Measurements from ENCODE around the gene PPP1R11. TPM values are rescaled to one million over a fixed set of nuclear protein-coding genes. Genes with fewer than 3 reads are reported as not detected.

PPP1R11 gene
- total and polyA plus RNA-seq, 9 of the 15 experiments (the other 6 are each of a cell fraction or from before 2014, with no cell fraction given), result 17.8 to 94.8 (median 44.6) TPM

- TF ChIP-seq ID3 (CRISPR knock-in tag; IDR thresholded peaks at IDR 0.05) (no peak), ID3 (tag; IDR thresholded peaks at IDR 0.05) (no peak), MCM7 (IDR thresholded peaks at IDR 0.05) (no peak), TFE3 (CRISPR knock-in tag; IDR thresholded peaks at IDR 0.05) (no peak), SMARCB1 (IDR thresholded peaks at IDR 0.05; ENCODE audit: insufficient read length, low read depth) (no peak), ZNF184 (CRISPR knock-in tag; IDR thresholded peaks at IDR 0.05) (no peak), MTF1 (CRISPR knock-in tag; IDR thresholded peaks at IDR 0.05; ENCODE audit: borderline replicate concordance) (no peak), SRSF3 (IDR thresholded peaks at IDR 0.05; ENCODE audit: insufficient read depth, low read length) (no peak), ZNF197 (CRISPR knock-in tag; IDR thresholded peaks at IDR 0.05; ENCODE audit: low read depth) (no peak), U2AF2 (optimal IDR thresholded peaks at IDR 0.05; ENCODE audit: low read depth, low read length) (no peak), ZNF398 (CRISPR knock-in tag; IDR thresholded peaks at IDR 0.05) (no peak), ZNF24 (IDR thresholded peaks at IDR 0.05) (no peak), POLR2G (IDR thresholded peaks at IDR 0.05; ENCODE audit: low read depth, low read length) (no peak), ELF1 (tag; IDR thresholded peaks at IDR 0.05) (no peak), POLR2B (IDR thresholded peaks at IDR 0.05; ENCODE audit: low read depth, partially characterized antibody) (no peak), PCBP2 (IDR thresholded peaks at IDR 0.05; ENCODE audit: low read depth, low read length, poor library complexity, severe bottlenecking) (no peak), HES1 (IDR thresholded peaks at IDR 0.05; ENCODE audit: low read depth) (no peak), NFIC (IDR thresholded peaks at IDR 0.05) (peak; percentile 67), FOS (IDR thresholded peaks at IDR 0.05; ENCODE audit: extremely low read depth, insufficient read length) (no peak), ZNF212 (CRISPR knock-in tag; IDR thresholded peaks at IDR 0.05) (no peak), NCOA6 (IDR thresholded peaks at IDR 0.05) (no peak), IRF1 (CRISPR knock-in tag; IDR thresholded peaks at IDR 0.05; ENCODE audit: borderline replicate concordance) (no peak), CTBP1 (IDR thresholded peaks at IDR 0.05; ENCODE audit: borderline replicate concordance) (peak; percentile 53; the same call in 1 of the 2 replicates), ZNF77 (CRISPR knock-in tag; IDR thresholded peaks at IDR 0.05) (no peak)
These were observed 31.1 kb downstream of the PPP1R11 start (continued) for GRCh38 chr6:30097902-30098768.
